ENCODE data around the gene PALLD. TPM values are rescaled to one million over a fixed set of nuclear protein-coding genes. Genes with fewer than 3 reads are reported as not detected.
"Not testable (repeated sequence)": the region's sequence is repeated elsewhere in the genome, so short reads cannot be mapped to it uniquely, and the experiment has no call there.

PALLD gene
- total RNA-seq, 1 donor from 2014 or later, result 396 TPM

DNA sequence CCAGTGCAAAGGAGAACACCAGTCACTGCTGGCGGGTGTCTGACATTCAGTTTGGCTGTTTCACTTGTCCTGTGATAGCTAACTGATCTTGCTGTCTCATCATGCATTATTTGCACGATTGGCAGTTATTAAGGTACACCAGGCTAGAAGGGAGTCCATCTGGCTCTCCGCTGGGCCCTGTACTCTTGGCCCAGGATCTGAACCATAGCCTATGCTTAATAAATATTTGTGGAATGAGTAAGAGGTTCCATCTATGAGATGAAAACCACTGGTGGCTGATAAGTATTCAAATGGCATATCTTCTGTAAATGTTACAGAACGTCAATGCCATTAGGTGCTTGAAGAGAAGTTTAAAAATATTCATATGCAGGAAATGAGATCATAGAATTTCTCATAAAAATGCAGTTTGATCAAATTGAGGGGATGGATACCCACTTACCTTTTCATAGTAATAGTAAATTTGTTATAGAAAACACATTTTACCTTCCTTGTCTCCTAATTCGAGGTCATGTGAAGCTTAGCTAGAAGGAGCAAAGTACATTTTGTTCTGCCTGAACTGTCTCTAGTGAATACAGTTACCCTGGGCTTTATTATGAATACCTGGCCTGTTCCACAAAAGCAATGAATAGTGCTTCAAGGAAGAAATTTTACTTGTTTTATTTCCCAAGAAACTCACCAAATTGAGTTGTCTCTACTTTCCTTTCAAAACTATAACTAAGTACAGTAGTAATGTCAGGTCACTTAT, 299.7 kb downstream of the PALLD start:
- H3K36me3 Mint-ChIP-seq (ENCODE audit: unreplicated experiment), result peaks cover 5% of the 10 kb centered on the region
- peaks cover 40% of the 10 kb centered on the region for H3K4me1 Mint-ChIP-seq (ENCODE audit: unreplicated experiment)
- no peak for DNase-seq (ENCODE audit: extremely low spot score, unreplicated experiment)
- H3K27ac Mint-ChIP-seq (ENCODE audit: unreplicated experiment), result peak overlapping the region; percentile 89
- no peak overlapping the region for H3K4me3 Mint-ChIP-seq (ENCODE audit: unreplicated experiment)
- no peak for TF ChIP-seq CTCF (IDR thresholded peaks at IDR 0.05)
- H3K27me3 Mint-ChIP-seq (ENCODE audit: unreplicated experiment), result no peaks in the 10 kb centered on the region
- no peaks in the 10 kb centered on the region for H3K9me3 Mint-ChIP-seq (ENCODE audit: unreplicated experiment)

GRCh38 chr4:168797194-168797593, 300.3 kb downstream of the PALLD start:
- Mint-ChIP-seq H3K9me3 (ENCODE audit: unreplicated experiment) (no peaks in the 10 kb centered on the region), H3K4me3 (ENCODE audit: unreplicated experiment) (no peak overlapping the region), H3K27me3 (ENCODE audit: unreplicated experiment) (no peaks in the 10 kb centered on the region), H3K36me3 (ENCODE audit: unreplicated experiment) (peaks cover 9% of the 10 kb centered on the region), H3K4me1 (ENCODE audit: unreplicated experiment) (peaks cover 40% of the 10 kb centered on the region), H3K27ac (ENCODE audit: unreplicated experiment) (peak overlapping the region; percentile 89)
- TF ChIP-seq CTCF (IDR thresholded peaks at IDR 0.05), result no peak
- no peak for DNase-seq (ENCODE audit: extremely low spot score, unreplicated experiment)

DNA sequence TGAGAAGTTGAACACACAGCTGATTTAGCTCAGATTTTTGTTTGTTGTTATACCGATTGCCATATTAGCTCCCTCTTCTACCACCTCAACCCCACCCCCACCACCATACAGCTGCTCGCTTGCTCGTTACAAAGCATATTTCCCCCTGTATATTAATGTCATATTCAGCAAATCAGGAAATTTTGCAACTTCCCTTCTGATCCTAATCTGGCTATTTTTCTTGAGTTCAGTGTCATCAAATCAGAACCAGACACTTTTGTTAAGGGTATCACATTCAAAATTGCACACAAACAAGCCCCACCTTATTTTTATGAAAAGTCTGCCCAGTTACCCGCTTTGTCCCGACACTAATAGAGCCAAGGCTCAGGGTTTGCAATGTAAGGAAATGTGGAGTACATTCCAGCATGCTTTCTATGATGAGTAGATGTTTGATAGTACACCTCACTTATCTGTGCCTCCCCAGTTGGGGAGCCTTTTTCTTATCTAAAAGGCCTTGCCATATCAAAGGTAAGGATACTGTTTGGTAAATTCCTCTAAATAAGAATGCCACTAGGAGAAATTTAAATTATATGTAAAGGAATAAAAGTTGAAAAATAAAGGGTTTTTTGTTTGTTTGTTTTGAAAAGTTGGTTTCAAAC, 301.0 kb downstream of the PALLD start:
- Mint-ChIP-seq H3K4me3 (ENCODE audit: unreplicated experiment) (no peak overlapping the region), H3K4me1 (ENCODE audit: unreplicated experiment) (peaks cover 40% of the 10 kb centered on the region), H3K9me3 (ENCODE audit: unreplicated experiment) (no peaks in the 10 kb centered on the region), H3K36me3 (ENCODE audit: unreplicated experiment) (peaks cover 8% of the 10 kb centered on the region), H3K27me3 (ENCODE audit: unreplicated experiment) (no peaks in the 10 kb centered on the region), H3K27ac (ENCODE audit: unreplicated experiment) (peak overlapping the region; percentile 89)
- TF ChIP-seq CTCF (IDR thresholded peaks at IDR 0.05), result no peak
- no peak for DNase-seq (ENCODE audit: extremely low spot score, unreplicated experiment)

- Mint-ChIP-seq H3K36me3 (ENCODE audit: unreplicated experiment) (peaks cover 6% of the 10 kb centered on the region), H3K4me3 (ENCODE audit: unreplicated experiment) (no peak overlapping the region), H3K27ac (ENCODE audit: unreplicated experiment) (peak overlapping the region; percentile 13), H3K27me3 (ENCODE audit: unreplicated experiment) (no peaks in the 10 kb centered on the region), H3K4me1 (ENCODE audit: unreplicated experiment) (peaks cover 60% of the 10 kb centered on the region), H3K9me3 (ENCODE audit: unreplicated experiment) (no peaks in the 10 kb centered on the region)
- no peak for DNase-seq (ENCODE audit: extremely low spot score, unreplicated experiment)
- no peak for TF ChIP-seq CTCF (IDR thresholded peaks at IDR 0.05)
These were observed 304.1 kb downstream of the PALLD start for GRCh38 chr4:168800926-168801325.

GRCh38 chr4:168802222-168802621, 305.4 kb downstream of the PALLD start:
- H3K4me1 Mint-ChIP-seq (ENCODE audit: unreplicated experiment), result peaks cover 54% of the 10 kb centered on the region

GRCh38 chr4:168803052-168803451, 306.2 kb downstream of the PALLD start:
- not testable (repeated sequence) for H3K27me3 Mint-ChIP-seq (ENCODE audit: unreplicated experiment); H3K4me3 Mint-ChIP-seq (ENCODE audit: unreplicated experiment); H3K36me3 Mint-ChIP-seq (ENCODE audit: unreplicated experiment); DNase-seq (ENCODE audit: extremely low spot score, unreplicated experiment); H3K9me3 Mint-ChIP-seq (ENCODE audit: unreplicated experiment)
- H3K27ac Mint-ChIP-seq (ENCODE audit: unreplicated experiment), result peak overlapping the region; percentile 75
- H3K4me1 Mint-ChIP-seq (ENCODE audit: unreplicated experiment), result peaks cover 46% of the 10 kb centered on the region

More at GRCh38 chr4:168802222-168802621, 305.4 kb downstream of the PALLD start:
- peaks cover 6% of the 10 kb centered on the region for H3K36me3 Mint-ChIP-seq (ENCODE audit: unreplicated experiment)
- H3K9me3 Mint-ChIP-seq (ENCODE audit: unreplicated experiment), result no peaks in the 10 kb centered on the region
- peak overlapping the region; percentile 12 for H3K27ac Mint-ChIP-seq (ENCODE audit: unreplicated experiment)
- no peak overlapping the region for H3K4me3 Mint-ChIP-seq (ENCODE audit: unreplicated experiment)
- TF ChIP-seq CTCF (IDR thresholded peaks at IDR 0.05), result no peak
- H3K27me3 Mint-ChIP-seq (ENCODE audit: unreplicated experiment), result no peaks in the 10 kb centered on the region
- DNase-seq (ENCODE audit: extremely low spot score, unreplicated experiment), result no peak

Data from osteocyte (in vitro differentiated cells).